IMR-90 (cell line): ENCODE data around the gene SLC66A1. TPM values are rescaled to one million over a fixed set of nuclear protein-coding genes. Genes with fewer than 3 reads are reported as not detected.

ENCODE experiments used
- ATAC-seq: fragments of 200-7000 bp; cut with Tn5 transposase; 2 replicates; pipeline ENCODE4 v1.9.1; 2020; ENCODE audit warnings: low read depth, mild to moderate bottlenecking, moderate library complexity
- BruUV-seq: library from RNA; stranded (reverse); fragments of 400-500 nt; replicated peaks from 2 replicates; lab custom pipeline; 2021; lab: Mats Ljungman, UMichigan
- CTCF ChIA-PET: fragments of 300-600 bp; formaldehyde crosslinking; extraction: SDS; loops from one replicate; lab custom pipeline; 2021; ENCODE audit warnings: antibody characterized with exemption; lab: Yijun Ruan, JAX
- POLR2A ChIA-PET: fragments of 300-600 bp; sonication (Branson Sonifier 250); formaldehyde crosslinking; loops from one replicate; lab custom pipeline; 2022; ENCODE audit warnings: antibody characterized with exemption; ENCODE audit not compliant: unreplicated experiment; lab: Charles Lee
- DNase-seq: peaks from one replicate; pipeline ENCODE4 v3.0.0; 2013
- H2AFZ ChIP-seq: replicated peaks from 2 replicates; pipeline ENCODE3; 2013; ENCODE audit warnings: low read length, mild to moderate bottlenecking; ENCODE audit not compliant: poor library complexity
- H2AK5ac ChIP-seq: 2 replicates; pipeline ENCODE4 v1.6.1; 2013; ENCODE audit warnings: low read depth, low read length, inconsistent platforms
- H2AK9ac ChIP-seq: replicated peaks from 2 replicates; pipeline ENCODE3; 2013; ENCODE audit warnings: mild to moderate bottlenecking, low read depth, low read length, moderate library complexity; ENCODE audit not compliant: poor library complexity
- H2BK120ac ChIP-seq: 2 replicates; pipeline ENCODE4 v1.6.1; 2013; ENCODE audit warnings: low read depth, low read length, inconsistent platforms
- H2BK15ac ChIP-seq: 3 replicates; pipeline ENCODE4 v1.6.1; 2013; ENCODE audit warnings: low read depth, low read length, inconsistent platforms
- H2BK20ac ChIP-seq: 2 replicates; pipeline ENCODE4 v1.6.1; 2013; ENCODE audit warnings: low read depth, mild to moderate bottlenecking, inconsistent platforms, low read length, moderate library complexity
- H2BK5ac ChIP-seq: 2 replicates; pipeline ENCODE4 v1.6.1; 2013; ENCODE audit warnings: mild to moderate bottlenecking, low read depth, low read length, inconsistent platforms; ENCODE audit not compliant: poor library complexity, severe bottlenecking
- H3K14ac ChIP-seq: replicated peaks from 2 replicates; pipeline ENCODE4 v1.6.1; 2013; ENCODE audit warnings: low read depth, low read length, inconsistent platforms
- H3K18ac ChIP-seq: 2 replicates; pipeline ENCODE4 v1.6.1; 2013; ENCODE audit warnings: low read depth, low read length, control low read depth
- H3K23ac ChIP-seq: 2 replicates; pipeline ENCODE4 v1.6.1; 2013; ENCODE audit warnings: low read depth, low read length, inconsistent platforms
- H3K27ac ChIP-seq: 2 replicates; pipeline ENCODE4 v1.5.1; 2013; ENCODE audit warnings: mild to moderate bottlenecking, control low read depth, low read length; ENCODE audit not compliant: insufficient read depth
- H3K27me3 ChIP-seq: 2 replicates; pipeline ENCODE4 v1.6.1; 2013; ENCODE audit warnings: low read length; ENCODE audit not compliant: control insufficient read depth, insufficient read depth
- H3K36me3 ChIP-seq: 2 replicates; pipeline ENCODE4 v1.6.1; 2013; ENCODE audit warnings: low read length, mixed read lengths; ENCODE audit not compliant: control insufficient read depth, insufficient read depth
- H3K4ac ChIP-seq: 2 replicates; pipeline ENCODE4 v1.6.1; 2013; ENCODE audit warnings: low read depth, low read length, inconsistent platforms
- H3K4me1 ChIP-seq: 2 replicates; pipeline ENCODE4 v1.6.1; 2013; ENCODE audit warnings: low read length, mixed read lengths; ENCODE audit not compliant: control insufficient read depth, insufficient read depth
- H3K4me2 ChIP-seq: 2 replicates; pipeline ENCODE4 v1.6.1; 2013; ENCODE audit warnings: low read depth, mild to moderate bottlenecking, control low read depth, low read length, moderate library complexity
- H3K4me3 ChIP-seq: 2 replicates; pipeline ENCODE4 v1.5.1; 2013; ENCODE audit warnings: low read depth, mild to moderate bottlenecking, control low read depth, low read length, moderate library complexity; ENCODE audit not compliant: insufficient read depth
- H3K56ac ChIP-seq: 2 replicates; pipeline ENCODE4 v1.6.1; 2013; ENCODE audit warnings: low read length, inconsistent platforms; ENCODE audit not compliant: insufficient read depth; ENCODE audit errors: extremely low read depth
- H3K79me1 ChIP-seq, 2 experiments: 2 replicates each; pipeline ENCODE4 v1.6.1; 2013; ENCODE audit warnings: low read length in 2 of 2, inconsistent platforms in 1 of 2, low read depth in 1 of 2
- H3K9ac ChIP-seq: 2 replicates; pipeline ENCODE4 v1.6.1; 2013; ENCODE audit warnings: low read depth, low read length, control low read depth
- H3K9me1 ChIP-seq: 2 replicates; pipeline ENCODE4 v1.6.1; 2013; ENCODE audit warnings: low read length, inconsistent platforms; ENCODE audit not compliant: insufficient read depth
- H3K9me3 ChIP-seq: 2 replicates; pipeline ENCODE4 v1.6.1; 2013; ENCODE audit warnings: low read length; ENCODE audit not compliant: control insufficient read depth, insufficient read depth
- H4K20me1 ChIP-seq: 2 replicates; pipeline ENCODE4 v1.6.1; 2013; ENCODE audit warnings: low read length, inconsistent platforms; ENCODE audit not compliant: insufficient read depth
- H4K5ac ChIP-seq: 2 replicates; pipeline ENCODE4 v1.6.1; 2013; ENCODE audit warnings: mild to moderate bottlenecking, low read depth, low read length, control low read depth
- H4K8ac ChIP-seq, 2 experiments: 2 replicates each; pipeline ENCODE4 v1.6.1; 2013; ENCODE audit warnings: low read depth in 2 of 2, low read length in 2 of 2, control low read depth in 1 of 2, inconsistent platforms in 1 of 2
- H4K91ac ChIP-seq: 2 replicates; pipeline ENCODE4 v1.6.1; 2013; ENCODE audit warnings: low read depth, low read length, inconsistent platforms; ENCODE audit not compliant: insufficient read depth
- BHLHE40 ChIP-seq: fragments of 150-350 bp; IDR thresholded peaks from 2 replicates; pipeline ENCODE4 v1.6.1; 2016; ENCODE audit warnings: mild to moderate bottlenecking, low read depth, low read length
- ELK1 ChIP-seq: fragments of 150-350 bp; IDR thresholded peaks from 2 replicates; pipeline ENCODE4 v1.6.1; 2016; ENCODE audit warnings: low read depth, mild to moderate bottlenecking, low read length, moderate library complexity, borderline replicate concordance
- FOS ChIP-seq: fragments of 150-350 bp; IDR thresholded peaks from 2 replicates; pipeline ENCODE4 v1.6.1; 2016; ENCODE audit warnings: low read depth, low read length
- MAZ ChIP-seq: IDR thresholded peaks from 2 replicates; pipeline ENCODE4 v1.6.1; 2012; ENCODE audit warnings: low read depth, mild to moderate bottlenecking, low read length, improper control_type of control experiment, moderate library complexity, borderline replicate concordance
- MXI1 ChIP-seq: IDR thresholded peaks from 2 replicates; pipeline ENCODE4 v1.6.1; 2012; ENCODE audit warnings: low read depth, mild to moderate bottlenecking, low read length, moderate library complexity, borderline replicate concordance
- RAD21 ChIP-seq: IDR thresholded peaks from 2 replicates; pipeline ENCODE4 v1.6.1; 2012; ENCODE audit warnings: low read length, improper control_type of control experiment
- SMC3 ChIP-seq: fragments of 150-350 bp; IDR thresholded peaks from 2 replicates; pipeline ENCODE4 v1.6.1; 2016; ENCODE audit warnings: low read depth, mild to moderate bottlenecking, antibody characterized with exemption, low read length, moderate library complexity
- WGBS, 2 experiments: methylation state at CpG; one replicate each; pipeline versions ENCODE4 v1.1.5 to v1.1.7; 2013; ENCODE audit warnings: missing lambda C conversion rate in 2 of 2; ENCODE audit not compliant: insufficient read length in 1 of 2; ENCODE audit errors: extremely low coverage in 2 of 2; 5-methylcytosine and 5-hydroxymethylcytosine counted together
- dilution Hi-C: fragments of 300-500 bp; cut with HindIII; formaldehyde crosslinking; loops from one replicate; pipeline ENCODE4 v1.14.3; 2018; ENCODE audit warnings: low sequenced_read_pairs; ENCODE audit not compliant: unreplicated experiment
- in situ Hi-C: fragments of 300-500 bp; cut with MboI; formaldehyde crosslinking; loops from 3 replicates; pipeline ENCODE4 v1.14.3; 2019; ENCODE audit warnings: low sequenced_read_pairs, inconsistent platforms, mixed read lengths
- intact Hi-C: fragments of 100-400 bp; cut with micrococcal nuclease; formaldehyde crosslinking; loops from 2 replicates; pipeline ENCODE4 v1.10.0; 2022
- polyA plus RNA-seq, 3 experiments: library from polyadenylated mRNA; depleted of rRNA; stranded (reverse); fragments of >200 nt; gene quantifications; 2 replicates each; pipeline ENCODE4 v1.2.3, GENCODE V29; 2012; ENCODE audit warnings: low replicate concordance in 1 of 3
- total RNA-seq: library from RNA; depleted of rRNA; stranded (reverse); fragments of >200 nt; gene quantifications from 2 replicates; pipeline ENCODE4 v1.2.3, GENCODE V29; 2012

SLC66A1 gene
- total and polyA plus RNA-seq, 2 of the 4 experiments (the other 2 are of a cell fraction) = 6.8 to 18.9 TPM

- Histone ChIP-seq H3K9me1 (peaks cover 21% of the 10 kb centered on the region), H3K36me3 (peaks cover 35% of the 10 kb centered on the region), H3K14ac (no peak overlapping the region), H3K79me1 (peaks cover 18 to 53% of the 10 kb centered on the region in 2 experiments), H3K9me3 (no peaks in the 10 kb centered on the region), H2BK120ac (no peak overlapping the region), H3K4me2 (peak overlapping the region; percentile 33; the same call in 1 of the 2 replicates), H3K4ac (no peak overlapping the region), H3K4me1 (peaks cover 18% of the 10 kb centered on the region), H2BK20ac (no peak overlapping the region), H3K27me3 (no peaks in the 10 kb centered on the region), H4K8ac (no peak overlapping the region), H3K23ac (0 out of 2 replicates have a peak overlapping the region, but pooled peaks have one; percentile 2), H2BK5ac (no peak overlapping the region), H3K27ac (no peak overlapping the region; the same call in 1 of the 2 replicates), H4K5ac (no peak overlapping the region), H4K20me1 (peaks cover 21% of the 10 kb centered on the region), H2AFZ (no peak overlapping the region), H3K18ac (no peak overlapping the region), H2AK5ac (no peak overlapping the region), H2AK9ac (no peak overlapping the region), H2BK15ac (no peak overlapping the region), H3K56ac (no peak overlapping the region), H3K9ac (no peak overlapping the region), H4K91ac (no peak overlapping the region), H3K4me3 (no peak overlapping the region)
- in situ Hi-C loops (no loop called here), intact Hi-C loops (no loop called here), dilution Hi-C loops (no loop called here)
- CTCF ChIA-PET = no interaction called here
- POLR2A ChIA-PET = interaction anchor here (0.5 to 0.6 kb wide), 2 partner anchors 34 to 39 kb away, joined by 3 to 5 read pairs; no protein-coding TSS in a partner anchor
- 100% methylated on average over 1 of the region's 6 CpGs; no CpG with 5 or more reads in 1 of the 2 experiments for WGBS, 2 experiments
- ATAC-seq (peak; percentile 14), DNase-seq (peak; percentile 93)
- no peak for TF ChIP-seq SMC3
- 0 out of 2 replicates have a peak, but pooled peaks have one; percentile 8 for TF ChIP-seq RAD21
- peak; percentile 74; the same call in 1 of the 2 replicates for TF ChIP-seq MXI1
- 0 out of 2 replicates have a peak, but pooled peaks have one; percentile 6 for TF ChIP-seq FOS
- peak; percentile 26; the same call in 1 of the 2 replicates for TF ChIP-seq BHLHE40
- no peak for TF ChIP-seq ELK1
- TF ChIP-seq MAZ = no peak
- no TSS peak for BruUV-seq
Measured at GRCh38 chr1:19309123-19309813, 2.9 kb upstream of the SLC66A1 start.
